HG03196 (cell line): ENCODE results near the gene SLC2A5.

Source experiments
- ATAC-seq: cut with Tn5 transposase; IDR thresholded peaks from one replicate; pipeline ENCODE4 v1.9.1; 2021; ENCODE audit not compliant: unreplicated experiment

The SLC2A5 gene

DNA sequence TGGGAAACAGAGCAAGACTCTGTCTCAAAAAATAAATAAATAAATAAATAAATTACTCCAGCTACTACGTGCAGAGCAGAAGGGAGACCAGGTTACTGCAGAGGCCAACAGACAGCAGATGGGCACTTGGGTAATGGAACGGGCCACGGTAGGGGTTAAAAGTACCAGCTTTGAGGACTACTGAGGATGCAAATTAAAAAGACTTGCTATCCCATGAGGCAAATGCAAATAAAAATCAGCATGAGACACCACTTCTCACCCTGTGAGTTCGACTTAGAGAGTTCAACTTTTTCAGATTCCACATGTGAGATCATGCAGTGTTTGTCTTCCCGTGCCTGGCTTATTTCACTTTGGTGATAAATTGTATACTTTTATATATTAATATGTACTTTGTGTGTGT lies 6.6 kb downstream of the SLC2A5 start:
- no peak for ATAC-seq

DNA sequence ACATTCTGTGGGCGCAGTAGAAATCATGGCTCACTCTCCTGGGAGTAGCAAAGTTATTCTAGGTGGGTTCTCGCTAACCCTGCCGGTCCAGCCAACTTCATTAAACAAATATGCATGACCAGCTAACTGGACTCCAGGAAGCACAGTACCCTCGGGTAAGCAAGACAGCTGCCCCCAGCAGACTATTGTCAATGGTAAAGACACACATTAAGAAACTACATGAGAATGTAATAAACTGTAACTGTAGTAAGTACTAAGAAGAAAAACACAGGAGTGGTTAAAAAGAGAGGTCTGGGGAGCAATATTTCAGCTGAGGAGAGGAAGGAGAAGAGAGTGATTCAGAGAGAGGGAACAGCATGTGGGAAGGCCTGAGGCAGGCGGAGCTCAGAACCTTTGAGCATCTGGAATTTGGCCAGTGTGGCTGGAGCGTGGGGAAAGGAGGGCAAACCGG lies 7.4 kb downstream of the SLC2A5 start:
- no peak for ATAC-seq

DNA sequence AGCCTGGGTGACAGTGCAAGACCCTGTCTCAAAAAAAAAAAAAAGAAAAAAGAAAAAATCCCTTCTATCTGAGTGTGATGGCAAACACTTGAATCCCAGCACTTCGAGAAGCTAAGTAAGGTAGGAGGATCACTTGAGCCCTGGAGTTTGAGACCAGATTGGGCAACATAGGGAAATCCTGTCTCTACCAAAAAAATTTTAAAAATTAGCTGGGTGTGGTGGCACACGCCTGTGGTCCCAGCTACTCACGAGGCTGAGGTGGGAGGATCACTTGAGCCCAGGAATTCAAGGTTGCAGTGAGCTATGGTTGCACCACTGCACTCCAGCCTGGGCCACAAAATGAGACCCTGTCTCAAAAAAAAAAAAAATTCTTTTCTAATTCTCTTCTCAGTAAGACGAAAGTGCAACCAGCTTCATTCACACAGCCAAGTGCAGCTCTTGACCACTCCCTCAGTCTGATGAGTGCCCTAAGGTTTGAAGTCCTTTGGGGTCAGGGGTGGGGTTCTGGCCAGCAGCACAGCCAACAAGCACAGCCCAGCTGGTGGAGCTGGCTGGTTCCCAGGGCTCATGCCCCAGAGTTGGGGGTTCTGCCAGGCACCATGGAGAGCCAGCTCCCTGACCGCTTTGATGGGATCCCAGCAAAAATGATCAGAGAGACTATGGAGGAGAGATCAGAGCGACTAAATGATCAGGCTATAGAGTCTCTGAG lies 8.0 kb downstream of the SLC2A5 start:
- ATAC-seq = no peak

DNA sequence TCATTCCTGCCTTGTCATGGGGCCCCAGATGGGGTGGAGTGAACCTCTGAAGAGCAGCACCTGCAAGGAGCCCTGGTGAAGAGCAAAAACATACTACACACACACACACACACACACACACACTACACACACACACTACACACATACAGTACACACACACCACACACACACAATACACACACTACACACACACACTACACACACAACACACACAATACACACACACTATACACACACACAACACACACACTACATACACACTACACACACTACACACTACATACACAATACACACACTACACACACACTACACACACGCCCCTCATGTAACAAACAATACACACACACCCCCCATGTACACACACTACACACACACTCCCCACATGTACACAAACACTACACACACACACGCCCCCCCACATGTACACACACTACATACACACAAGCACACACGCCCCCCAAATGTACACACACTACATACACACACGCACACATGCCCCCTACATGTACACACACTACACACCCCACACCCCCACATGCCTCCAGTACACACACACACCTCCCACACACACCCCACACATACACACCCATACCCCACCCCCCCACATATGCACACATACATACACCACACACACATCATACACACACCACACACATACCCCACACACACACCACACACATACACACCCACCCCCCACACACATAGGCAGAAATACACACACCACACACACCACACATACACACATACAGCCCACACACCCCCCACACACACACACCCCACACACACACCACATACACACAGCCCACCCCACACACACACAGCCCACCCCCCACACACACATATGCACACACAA lies 9.3 kb downstream of the SLC2A5 start:
- ATAC-seq = no peak

DNA sequence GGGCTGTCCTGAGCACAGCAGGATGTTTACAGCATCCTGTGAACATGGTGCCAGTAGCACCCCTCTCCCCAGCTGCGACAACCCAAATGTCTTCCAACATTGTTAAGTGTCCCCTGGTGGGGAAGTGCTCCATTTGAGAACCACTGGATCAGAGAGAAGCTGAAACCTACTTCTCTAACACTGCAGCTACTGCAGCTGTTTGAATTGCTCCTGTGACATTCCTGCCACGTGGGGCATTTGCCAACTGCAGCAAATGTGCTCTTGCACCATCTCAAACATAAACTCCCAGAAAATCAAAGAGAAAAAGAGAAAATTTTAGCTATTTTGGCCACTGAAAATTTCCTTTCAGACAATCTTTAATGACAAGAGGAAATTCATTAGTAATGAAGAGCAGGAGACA lies 11.0 kb downstream of the SLC2A5 start:
- no peak for ATAC-seq

DNA sequence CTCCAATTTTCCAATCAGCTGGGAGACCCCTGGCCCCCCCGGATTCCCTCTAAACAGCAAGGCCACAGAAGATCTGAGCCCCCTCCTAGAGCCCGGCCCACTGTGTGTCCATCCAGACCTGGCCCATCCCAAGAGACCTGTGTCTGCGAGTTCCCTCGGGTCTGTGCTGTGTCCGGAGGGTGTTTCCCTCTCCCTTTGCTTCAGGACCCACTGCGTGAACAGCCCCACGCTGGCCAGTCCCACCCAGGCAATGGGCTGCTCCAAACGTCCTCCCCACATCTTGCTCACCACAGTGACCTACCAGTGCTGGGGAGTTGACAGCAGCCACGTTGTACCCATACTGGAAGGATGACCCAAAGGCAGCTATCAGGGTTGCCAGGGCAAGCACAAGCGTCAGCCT lies 11.6 kb downstream of the SLC2A5 start:
- ATAC-seq = no peak

DNA sequence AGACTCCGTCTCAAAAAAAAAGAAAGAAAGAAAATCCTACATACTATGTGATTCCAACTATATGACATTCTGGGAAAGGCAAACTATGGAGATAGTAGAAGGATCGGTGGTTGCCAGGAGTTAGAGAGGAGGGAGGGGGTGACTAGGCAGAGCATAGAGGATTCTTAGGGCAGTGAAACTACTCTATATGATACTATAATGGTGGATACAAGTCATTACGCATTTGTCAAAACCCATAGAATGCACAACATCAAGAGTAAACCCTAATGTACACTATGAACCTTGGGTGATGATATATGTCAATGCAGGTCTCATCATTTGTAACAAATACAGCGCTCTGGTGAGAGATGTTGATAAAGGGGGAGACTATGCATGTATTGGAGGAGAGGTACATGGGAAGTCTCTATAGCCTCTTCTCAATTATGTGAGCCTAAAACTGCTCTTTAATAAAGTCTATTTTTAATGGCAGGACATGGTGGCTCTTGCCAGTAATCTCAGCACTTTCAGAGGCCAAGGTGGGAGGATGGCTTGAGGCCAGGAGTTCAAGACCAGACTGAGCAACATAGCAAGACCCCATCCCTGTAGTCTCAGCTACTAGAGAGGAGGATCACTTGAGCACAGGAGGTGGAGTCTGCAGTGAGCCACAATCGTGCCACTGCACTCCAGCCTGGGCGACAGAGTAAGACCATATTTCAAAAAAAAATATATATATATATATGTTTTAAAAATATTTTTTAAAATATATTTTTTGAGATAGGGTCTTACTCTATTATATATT lies 17.0 kb downstream of the SLC2A5 start:
- no peak for ATAC-seq

DNA sequence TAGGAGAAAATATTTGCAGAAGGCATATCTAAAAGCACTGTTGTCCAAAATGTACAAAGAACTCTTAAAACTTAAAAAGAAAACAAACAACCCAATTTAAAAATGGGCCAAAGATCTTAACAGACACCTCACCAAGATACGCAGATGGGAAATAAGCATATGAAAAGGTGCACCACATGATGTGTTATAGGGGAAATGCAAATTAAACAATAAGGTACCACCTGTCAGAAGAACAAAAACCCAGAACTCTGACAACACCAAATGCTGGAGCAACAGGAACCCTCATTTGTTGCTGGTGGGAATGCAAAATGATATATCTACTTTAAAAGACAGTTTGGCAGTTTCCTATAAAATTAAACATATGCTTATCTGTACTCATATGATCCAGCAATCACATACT lies 18.1 kb downstream of the SLC2A5 start:
- no peak for ATAC-seq

DNA sequence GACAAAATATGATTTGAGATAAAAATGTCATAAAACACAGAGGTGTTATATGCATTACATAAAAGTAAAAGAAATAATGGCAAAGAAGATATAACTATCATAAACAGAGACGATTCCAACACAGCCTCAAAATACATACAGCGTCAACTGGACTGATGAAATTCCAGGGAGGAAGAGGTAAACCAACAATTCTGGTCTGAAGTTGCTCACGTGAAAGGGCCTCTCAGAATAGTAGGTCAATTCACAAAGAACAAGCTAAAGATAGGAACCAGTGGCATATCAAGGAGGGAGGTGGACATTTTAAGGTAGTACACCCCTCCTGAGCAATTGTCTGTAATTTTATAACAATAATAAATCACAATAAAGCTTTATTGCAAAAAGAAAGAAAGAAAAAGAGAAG lies 18.6 kb downstream of the SLC2A5 start:
- ATAC-seq = no peak

DNA sequence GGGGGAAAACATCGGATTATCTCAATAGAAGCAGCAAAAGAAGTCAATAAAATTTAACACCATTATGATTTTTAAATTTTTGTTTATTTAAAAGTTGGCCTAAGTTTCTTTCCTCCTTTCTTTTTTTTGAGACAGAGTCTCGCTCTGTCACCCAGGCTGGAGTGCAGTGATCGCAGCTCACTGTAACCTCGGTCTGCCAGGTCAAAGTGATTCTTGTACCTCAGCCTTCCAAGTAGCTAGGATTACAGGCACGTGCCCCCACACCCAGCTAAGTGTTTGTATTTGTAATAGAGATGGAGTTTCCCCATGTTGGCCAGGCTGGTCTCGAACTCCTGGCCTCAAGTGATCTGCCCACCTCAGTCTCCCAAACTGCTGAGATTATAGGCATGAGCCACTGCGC lies 20.9 kb downstream of the SLC2A5 start:
- no peak for ATAC-seq

DNA sequence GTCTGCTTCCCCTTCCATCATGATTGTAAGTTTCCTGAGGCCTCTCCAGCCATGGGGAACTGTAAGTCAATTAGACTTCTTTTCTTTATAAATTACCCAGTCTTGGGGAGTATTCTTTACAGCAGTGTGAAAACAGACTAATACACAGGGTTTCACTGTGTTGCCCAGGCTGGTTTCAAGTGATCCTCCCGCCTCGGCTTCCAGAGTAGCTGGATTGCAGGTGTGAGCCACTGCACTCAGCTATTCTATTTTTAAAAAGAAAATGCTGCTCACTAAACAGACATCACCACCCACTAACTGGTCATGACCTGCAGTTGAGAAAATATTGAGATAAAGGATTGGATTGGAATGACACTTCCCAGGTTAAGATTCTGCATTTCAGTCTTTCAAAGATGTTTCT lies 22.4 kb downstream of the SLC2A5 start:
- no peak for ATAC-seq

DNA sequence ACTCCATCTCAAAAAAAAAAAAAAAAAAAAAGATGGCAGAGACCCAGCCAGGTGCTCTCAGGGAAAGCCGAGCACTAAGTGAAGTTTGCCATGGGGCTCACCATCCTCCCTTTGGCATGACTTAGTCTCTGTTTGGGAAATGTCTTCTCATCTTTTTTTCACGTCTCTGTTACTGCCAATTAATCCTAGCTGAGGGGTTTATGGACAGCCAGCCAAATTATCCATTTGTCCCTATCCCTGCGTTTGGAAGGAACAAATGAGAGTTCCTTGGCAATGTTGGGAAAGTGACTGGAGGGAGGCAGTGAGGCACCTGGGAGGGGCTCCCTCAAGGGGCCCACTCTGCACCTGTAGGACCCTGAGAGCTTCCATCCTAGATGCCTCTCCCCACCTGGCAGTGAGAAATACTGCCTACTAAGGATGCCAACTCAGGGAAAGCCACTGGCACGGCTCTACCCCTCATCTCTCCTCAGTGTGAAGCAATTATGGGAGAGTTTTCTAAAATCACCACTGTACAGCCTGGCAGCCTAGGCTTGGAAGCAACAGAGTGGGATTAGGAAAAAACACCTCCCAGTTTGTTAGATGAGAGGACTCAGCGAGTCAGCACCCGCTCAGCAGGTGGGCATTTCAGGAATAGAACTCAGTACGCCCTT lies 23.4 kb downstream of the SLC2A5 start:
- no peak for ATAC-seq

DNA sequence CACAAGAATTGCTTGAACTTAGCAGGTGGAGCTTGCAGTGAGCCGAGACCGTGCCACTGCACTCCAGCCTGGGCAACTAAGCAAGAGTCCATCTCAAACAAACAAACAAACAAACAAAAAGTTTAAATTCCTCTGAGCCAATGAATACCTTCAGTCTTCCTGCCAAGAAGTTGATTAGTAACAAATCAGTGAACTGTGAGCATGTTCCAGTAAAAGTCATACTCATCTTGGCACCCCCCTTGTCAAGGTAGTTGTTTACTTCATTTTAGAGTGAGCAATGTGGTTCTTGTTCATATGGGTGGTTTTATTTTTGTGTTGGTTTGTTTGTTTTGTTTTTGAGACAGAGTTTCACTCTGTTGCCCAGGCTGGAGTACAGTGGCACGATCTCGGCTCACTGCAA lies 25.2 kb downstream of the SLC2A5 start:
- no peak for ATAC-seq

DNA sequence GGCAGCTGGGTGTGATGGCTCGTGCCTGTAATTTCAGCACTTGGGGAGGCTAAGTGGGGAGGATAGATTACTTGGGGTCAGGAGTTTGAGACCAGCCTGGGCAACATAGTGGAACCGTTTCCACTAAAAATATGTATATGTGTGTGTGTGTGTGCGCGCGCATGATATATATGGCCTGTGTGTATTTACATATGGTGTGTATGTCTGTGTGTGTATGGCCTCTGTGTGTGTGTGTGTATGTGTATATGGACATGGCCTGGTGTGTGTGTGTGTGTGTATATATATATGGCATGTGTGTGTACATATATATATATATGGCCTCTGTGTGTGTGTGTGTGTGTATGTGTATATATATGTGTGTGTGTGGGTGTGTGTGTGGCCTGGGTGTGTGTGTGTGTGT lies 27.2 kb downstream of the SLC2A5 start:
- ATAC-seq = no peak

DNA sequence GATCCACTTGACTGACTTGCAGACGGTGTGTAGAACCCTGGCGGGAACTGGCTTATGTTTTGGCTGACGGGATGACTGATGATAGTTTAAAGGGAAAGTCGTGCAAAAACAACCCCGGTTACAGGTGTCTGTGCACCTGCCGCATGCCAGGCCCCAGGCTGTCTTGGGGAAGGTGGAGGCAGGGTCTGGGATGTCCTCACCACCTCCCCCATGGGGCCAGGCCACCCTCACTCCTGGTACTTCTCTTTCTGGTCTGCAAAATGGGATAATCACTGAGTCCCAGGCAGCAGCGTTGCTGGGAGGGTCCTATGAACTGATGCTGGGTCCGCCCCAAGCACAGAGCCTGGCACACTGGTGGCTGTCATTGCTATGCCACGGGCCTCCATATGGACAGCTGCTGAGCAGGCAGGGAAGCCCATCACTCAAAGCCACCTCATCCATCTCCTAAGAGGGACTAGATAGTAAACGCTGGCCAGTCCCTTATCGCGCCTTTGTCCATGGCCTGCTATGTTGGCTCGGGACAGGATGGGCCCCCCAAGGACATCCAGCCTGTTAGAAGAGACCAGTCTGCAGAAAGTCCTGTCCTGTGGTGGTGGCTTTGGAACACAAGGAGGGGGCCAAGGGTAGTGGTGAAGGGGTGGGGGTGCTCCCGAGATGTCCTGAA lies 28.2 kb downstream of the SLC2A5 start:
- no peak for ATAC-seq

DNA sequence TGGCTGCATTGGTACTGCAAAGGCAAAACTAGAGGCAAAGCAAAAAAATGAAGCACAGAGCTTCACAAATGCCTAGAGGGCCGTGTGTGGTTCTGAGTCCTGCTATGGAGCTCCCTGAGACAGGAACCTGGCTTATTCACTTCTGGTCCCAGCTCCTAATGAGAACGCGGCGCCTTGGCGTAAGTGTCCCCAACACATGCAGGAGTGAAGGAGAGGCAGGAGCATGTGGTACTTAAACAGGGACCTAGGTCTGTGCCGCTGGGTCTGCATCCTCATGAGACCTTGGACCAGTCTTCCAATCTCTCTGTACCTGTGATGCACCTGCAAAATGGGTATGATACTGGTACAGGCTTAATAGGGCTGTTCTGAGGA lies 28.8 kb downstream of the SLC2A5 start:
- ATAC-seq = no peak

DNA sequence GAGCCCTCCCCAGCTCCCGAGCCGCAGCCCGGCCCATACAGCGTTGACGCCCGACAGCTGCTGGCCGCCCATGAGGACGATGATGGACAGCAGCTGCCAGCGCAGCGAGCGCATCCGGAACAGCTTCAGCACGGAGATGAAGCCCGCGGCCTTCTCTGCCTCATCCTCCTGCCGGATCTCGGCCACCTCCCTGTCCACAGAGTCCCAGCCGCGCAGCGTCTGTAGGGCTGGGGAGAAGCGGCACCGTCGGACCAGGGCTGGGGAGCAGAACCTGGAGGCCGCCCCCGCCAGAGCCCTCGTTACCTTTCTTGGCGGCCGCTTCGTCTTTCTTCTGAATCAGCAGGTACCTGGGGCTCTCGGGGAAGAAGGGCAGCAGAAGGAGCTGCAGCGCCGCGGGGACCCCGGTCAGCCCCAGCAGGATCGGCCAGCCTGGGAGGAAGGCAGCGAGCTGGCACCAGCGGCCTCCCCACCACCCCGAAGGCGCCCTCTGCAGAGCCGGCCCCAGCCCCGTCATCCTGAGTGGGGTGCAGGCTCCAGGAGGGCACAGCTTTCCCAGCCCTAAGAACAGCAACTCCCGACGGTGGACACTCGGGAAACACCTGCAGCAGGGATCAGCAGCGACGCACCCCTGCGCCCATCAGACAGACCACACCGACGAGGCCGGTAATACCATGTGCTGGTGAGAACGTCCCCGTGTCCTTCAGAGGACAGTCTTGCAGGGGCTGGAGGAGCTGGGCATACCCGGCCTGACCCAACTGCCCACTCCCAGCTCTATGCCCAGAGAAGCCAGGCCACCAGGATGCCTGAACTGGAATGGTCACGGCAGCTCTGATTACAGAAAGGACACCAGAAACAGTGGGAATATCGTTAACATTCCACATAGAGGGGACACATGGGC lies 29.4 kb downstream of the SLC2A5 start:
- ATAC-seq = no peak

DNA sequence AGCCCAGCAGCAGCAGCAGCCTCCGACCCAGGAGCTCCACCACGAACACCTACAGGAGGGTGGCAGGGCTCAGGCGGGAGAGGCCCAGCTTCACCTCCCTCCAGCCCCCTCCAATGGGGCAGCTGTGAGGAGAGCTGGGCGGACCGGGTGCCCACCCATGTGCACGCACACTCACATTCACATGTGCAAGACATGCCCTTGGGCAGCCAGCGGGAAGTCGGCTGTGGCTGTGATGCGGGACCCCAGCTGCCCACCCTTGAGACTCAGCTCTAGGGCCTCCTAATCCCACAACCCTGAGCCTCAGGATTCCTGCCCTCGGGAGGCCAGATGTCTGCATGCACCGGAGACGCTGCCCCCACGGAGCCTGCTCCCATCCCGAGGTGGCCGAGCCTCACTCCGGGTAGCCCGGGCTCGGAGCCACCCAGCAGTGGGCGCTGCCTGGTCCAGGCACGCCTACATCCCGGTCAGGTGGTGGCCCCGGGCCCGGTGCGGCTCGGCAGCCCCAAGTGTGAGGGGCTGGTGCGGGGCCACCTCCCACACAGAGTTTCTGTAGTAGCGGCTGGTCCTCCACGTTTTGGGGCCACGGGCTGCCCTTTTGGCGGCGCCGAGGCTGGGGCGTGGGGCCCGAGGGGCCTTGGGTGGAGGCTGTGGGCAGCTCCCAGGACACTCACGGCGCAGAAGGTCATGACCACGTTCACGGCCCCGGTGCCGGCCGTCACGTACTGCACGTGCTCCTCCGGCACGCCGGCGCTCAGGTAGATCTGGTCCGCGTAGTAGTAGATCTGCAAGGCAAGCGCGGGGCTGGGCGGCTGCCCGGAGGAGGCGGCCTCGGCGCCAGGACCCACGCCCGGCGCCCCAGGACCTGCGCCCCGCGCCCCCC lies 30.3 kb downstream of the SLC2A5 start:
- ATAC-seq = no peak

DNA sequence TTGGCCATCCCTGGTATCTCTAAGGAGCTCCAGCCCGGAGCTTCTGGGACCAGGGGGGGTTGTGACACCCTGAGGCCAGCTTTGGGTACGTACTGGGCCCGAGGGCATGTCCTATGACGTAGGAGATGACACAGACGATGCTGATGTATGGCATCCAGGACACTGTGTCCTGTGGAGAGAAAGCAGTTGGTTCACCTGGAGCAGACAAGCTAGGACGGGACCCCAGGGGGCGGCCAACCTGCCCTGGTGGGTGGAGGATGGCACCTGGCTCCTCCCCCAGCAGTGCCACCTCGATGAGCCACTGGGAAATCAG lies 31.1 kb downstream of the SLC2A5 start:
- no peak for ATAC-seq
